Left lung (tissue), 10 donors: ENCODE results near the gene FSD2. TPM values are rescaled to one million over a fixed set of nuclear protein-coding genes. Genes with fewer than 3 reads are reported as not detected.

Source experiments
- ATAC-seq: fragments of 200-7000 bp; cut with Tn5 transposase; one replicate; pipeline ENCODE4 v1.9.1; 2020; ENCODE audit warnings: moderate library complexity
- DNase-seq, 4 donors: peaks; one replicate each; pipeline ENCODE4 v3.0.0-alpha.2; 2013 to 2020
- H3K27ac ChIP-seq, 2 donors: fragments of 200-600 bp; sonication (generic) in 1 of 2; one replicate each; pipeline versions ENCODE4 v1.5.0 to v1.8.0; 2020 to 2021
- H3K27me3 ChIP-seq, 2 donors: fragments of 200-600 bp; sonication (generic) in 1 of 2; one replicate each; pipeline versions ENCODE4 v1.5.0 to v1.8.0; 2020 to 2021
- H3K36me3 ChIP-seq, 2 donors: fragments of 200-600 bp; sonication (generic) in 1 of 2; one replicate each; pipeline versions ENCODE4 v1.5.0 to v1.8.0; 2020 to 2021
- H3K4me1 ChIP-seq, 2 donors: fragments of 200-600 bp; one replicate each; pipeline ENCODE4 v1.8.0; 2021
- H3K4me3 ChIP-seq, 2 donors: fragments of 200-600 bp; sonication (generic) in 1 of 2; one replicate each; pipeline versions ENCODE4 v1.5.0 to v1.8.0; 2020 to 2021; ENCODE audit warnings: mild to moderate bottlenecking in 1 of 2
- H3K9me3 ChIP-seq, 2 donors: fragments of 200-600 bp; sonication (generic) in 1 of 2; one replicate each; pipeline versions ENCODE4 v1.5.0 to v1.8.0; 2020 to 2021
- intact Hi-C, 2 donors: fragments of 100-400 bp; cut with DNase I; formaldehyde crosslinking; loops; one replicate each; pipeline versions ENCODE4 v1.11.2 to v1.14.2; 2022
- polyA plus RNA-seq, 6 donors: library from polyadenylated mRNA; unstranded; fragments of 120-200 nt; gene quantifications; one replicate each; pipeline ENCODE4 v1.2.1, GENCODE V29; 2013; ENCODE audit not compliant: insufficient read length in 6 of 6
- total RNA-seq, 2 donors: library from RNA; stranded (reverse); fragmentation: NEBNext Ultra II Directional; extraction: Animal tissue kit (Norgen Biotek cat#: 25700); gene quantifications; one replicate each; pipeline ENCODE4 v1.2.1, GENCODE V29; 2021
- TF ChIP-seq, protein P1 (sequence below), 2 donors: fragments of 200-600 bp; sonication (generic) in 1 of 2; IDR thresholded peaks; one replicate each; pipeline versions ENCODE4 v1.5.0 to v1.8.0; 2021; ENCODE audit warnings: antibody characterized with exemption in 2 of 2
- donor health status: DM: no; HTN: yes; CAD: no.
- donor health status: DM: no; HTN: no; CAD: no.

FSD2 gene
- total and polyA plus RNA-seq, 8 donors, result 0.11 to 1.3 (median 0.33) TPM; not detected in 1

DNA sequence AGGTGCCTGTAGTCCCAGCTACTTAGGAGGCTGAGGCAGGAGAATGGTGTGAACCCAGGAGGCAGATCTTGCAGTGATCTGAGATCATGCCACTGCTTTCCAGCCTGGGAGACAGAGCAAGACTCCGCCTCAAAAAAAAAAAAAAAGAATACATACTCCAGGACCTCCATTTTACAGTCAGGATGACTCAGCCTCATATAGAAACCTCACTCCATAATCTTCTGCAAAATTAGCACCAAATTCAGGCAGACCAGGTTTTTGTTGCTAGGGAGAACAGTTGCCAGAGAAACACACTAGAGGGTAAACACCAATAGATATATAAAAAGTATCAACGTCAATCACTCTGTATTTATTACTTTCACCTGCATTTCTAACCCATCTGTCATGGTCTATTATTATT lies 67.9 kb downstream of the FSD2 start:
- ATAC-seq, result no peak
- Histone ChIP-seq H3K4me1 (no peaks in the 10 kb centered on the region), H3K36me3 (no peaks in the 10 kb centered on the region), H3K27me3 (no peaks in the 10 kb centered on the region), H3K4me3 (no peak overlapping the region), H3K27ac (no peak overlapping the region), H3K9me3 (no peaks in the 10 kb centered on the region)
- TF ChIP-seq, protein P1, sequence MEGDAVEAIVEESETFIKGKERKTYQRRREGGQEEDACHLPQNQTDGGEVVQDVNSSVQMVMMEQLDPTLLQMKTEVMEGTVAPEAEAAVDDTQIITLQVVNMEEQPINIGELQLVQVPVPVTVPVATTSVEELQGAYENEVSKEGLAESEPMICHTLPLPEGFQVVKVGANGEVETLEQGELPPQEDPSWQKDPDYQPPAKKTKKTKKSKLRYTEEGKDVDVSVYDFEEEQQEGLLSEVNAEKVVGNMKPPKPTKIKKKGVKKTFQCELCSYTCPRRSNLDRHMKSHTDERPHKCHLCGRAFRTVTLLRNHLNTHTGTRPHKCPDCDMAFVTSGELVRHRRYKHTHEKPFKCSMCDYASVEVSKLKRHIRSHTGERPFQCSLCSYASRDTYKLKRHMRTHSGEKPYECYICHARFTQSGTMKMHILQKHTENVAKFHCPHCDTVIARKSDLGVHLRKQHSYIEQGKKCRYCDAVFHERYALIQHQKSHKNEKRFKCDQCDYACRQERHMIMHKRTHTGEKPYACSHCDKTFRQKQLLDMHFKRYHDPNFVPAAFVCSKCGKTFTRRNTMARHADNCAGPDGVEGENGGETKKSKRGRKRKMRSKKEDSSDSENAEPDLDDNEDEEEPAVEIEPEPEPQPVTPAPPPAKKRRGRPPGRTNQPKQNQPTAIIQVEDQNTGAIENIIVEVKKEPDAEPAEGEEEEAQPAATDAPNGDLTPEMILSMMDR (IDR thresholded peaks at IDR 0.05), result no peak
- DNase-seq, result no peak
- intact Hi-C loops, result no loop called here

DNA sequence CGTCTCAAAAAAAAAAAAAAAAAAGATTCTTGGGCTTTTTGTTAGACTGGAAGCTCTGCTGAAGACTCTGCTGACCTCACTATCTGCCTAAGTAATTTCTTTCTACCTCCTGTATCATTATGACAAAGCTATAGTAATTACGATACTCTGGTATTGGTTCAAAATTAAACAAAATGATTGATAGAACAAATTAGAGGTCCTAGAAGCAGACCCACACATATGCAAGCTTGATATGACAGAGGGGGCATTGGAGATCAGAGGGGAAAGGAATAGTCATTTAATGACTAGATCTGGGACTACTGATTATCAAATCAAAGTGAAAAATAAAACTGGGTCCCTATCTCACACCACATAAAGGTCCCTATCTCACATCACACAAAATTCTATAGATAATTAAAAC lies 74.3 kb downstream of the FSD2 start:
- no peaks in the 10 kb centered on the region for H3K36me3 ChIP-seq
- no peak overlapping the region for H3K27ac ChIP-seq
- no peaks in the 10 kb centered on the region for H3K27me3 ChIP-seq
- DNase-seq (no peak), ATAC-seq (no peak)
- intact Hi-C loops, result no loop called here
- H3K9me3 ChIP-seq, result no peaks in the 10 kb centered on the region
- no peak overlapping the region for H3K4me3 ChIP-seq
- H3K4me1 ChIP-seq, result no peaks in the 10 kb centered on the region
- TF ChIP-seq, protein P1 (IDR thresholded peaks at IDR 0.05), result no peak

DNA sequence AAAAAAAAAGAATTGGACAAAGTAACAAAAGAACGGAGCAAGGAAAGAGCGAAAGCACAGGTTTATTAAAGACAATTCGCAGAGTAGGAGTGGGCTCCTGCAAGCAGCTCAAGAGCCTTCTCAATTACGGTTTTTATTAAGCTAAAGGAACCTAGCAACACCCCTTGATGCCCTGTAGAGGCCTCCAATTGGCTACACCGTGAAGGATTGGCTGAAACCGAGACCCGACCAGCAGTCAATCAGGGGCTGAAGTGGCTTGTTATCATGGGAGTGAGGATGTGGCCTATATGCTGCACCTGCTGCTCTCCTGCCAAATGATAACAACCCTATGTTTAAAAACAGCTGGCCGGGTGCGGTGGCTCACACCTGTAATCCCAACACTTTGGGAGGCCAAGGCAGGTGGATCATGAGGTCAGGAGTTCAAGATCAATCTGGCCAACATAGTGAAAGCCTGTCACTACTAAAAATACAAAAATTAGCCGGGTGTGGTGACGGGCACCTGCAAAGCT lies 75.8 kb downstream of the FSD2 start:
- Histone ChIP-seq H3K9me3 (no peaks in the 10 kb centered on the region), H3K36me3 (no peaks in the 10 kb centered on the region), H3K27ac (no peak overlapping the region), H3K4me3 (no peak overlapping the region), H3K27me3 (no peaks in the 10 kb centered on the region), H3K4me1 (no peaks in the 10 kb centered on the region)
- ATAC-seq (no peak), DNase-seq (no peak)
- intact Hi-C loops, result no loop called here
- TF ChIP-seq, protein P1 (IDR thresholded peaks at IDR 0.05), result no peak

DNA sequence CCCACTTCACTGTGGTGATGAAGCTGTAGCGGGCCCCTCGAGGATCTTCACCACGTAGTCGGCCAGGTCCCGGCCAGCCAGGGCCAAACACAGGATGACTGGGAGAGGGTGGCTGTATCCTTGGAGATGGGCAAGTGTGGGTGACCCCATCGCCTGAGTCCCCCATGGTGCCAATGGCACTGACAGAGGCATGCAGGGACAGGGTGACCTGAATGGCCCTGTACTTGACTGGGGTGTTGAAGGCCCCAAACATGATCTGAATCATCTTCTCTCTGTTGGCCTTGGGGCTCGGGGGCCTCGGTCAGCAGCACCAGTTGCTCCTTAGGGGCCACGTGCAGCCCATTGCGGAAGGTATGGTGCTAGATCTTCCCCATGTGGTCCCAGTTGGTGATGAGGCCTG lies 79.1 kb downstream of the FSD2 start:
- no peak for DNase-seq
- Histone ChIP-seq H3K36me3 (no peaks in the 10 kb centered on the region), H3K27me3 (no peaks in the 10 kb centered on the region), H3K4me1 (no peaks in the 10 kb centered on the region), H3K9me3 (no peaks in the 10 kb centered on the region), H3K4me3 (no peak overlapping the region), H3K27ac (no peak overlapping the region)
- ATAC-seq, result no peak
- TF ChIP-seq, protein P1 (IDR thresholded peaks at IDR 0.05), result no peak
- intact Hi-C loops, result no loop called here

DNA sequence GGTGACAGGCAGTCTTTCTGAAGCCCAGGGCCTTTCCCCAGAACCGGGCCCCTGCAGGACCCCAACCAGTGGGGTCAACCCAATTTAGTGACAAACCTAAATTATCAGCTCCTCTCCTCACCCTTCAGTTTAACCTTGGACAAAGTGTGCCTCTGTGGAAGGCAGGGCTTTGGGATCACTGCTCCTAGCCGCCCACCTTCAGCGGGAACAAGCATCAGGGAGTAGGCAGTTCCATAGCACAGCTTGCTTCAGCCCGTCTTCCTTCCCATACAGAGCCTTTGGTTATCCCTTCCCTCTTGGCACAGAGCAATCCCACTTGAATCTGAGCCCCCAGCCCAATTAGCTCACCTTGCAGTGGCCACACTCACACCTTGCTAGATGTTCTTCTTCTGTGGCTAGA lies 90.9 kb downstream of the FSD2 start:
- no peak for ATAC-seq
- H3K9me3 ChIP-seq, result peaks cover 0 to 6% of the 10 kb centered on the region in 2 donors
- TF ChIP-seq, protein P1 (IDR thresholded peaks at IDR 0.05), result no peak
- H3K4me1 ChIP-seq, result peaks cover 2 to 5% of the 10 kb centered on the region in 2 donors
- H3K27me3 ChIP-seq, result peaks cover 0 to 48% of the 10 kb centered on the region in 2 donors
- H3K4me3 ChIP-seq, result no peak overlapping the region
- no peaks in the 10 kb centered on the region for H3K36me3 ChIP-seq
- intact Hi-C loops, result no loop called here
- no peak overlapping the region for H3K27ac ChIP-seq
- DNase-seq, result no peak
